SH-SY5Y (cell line): ENCODE results near the gene C2CD4B.

Experiments used
- GATA2 ChIP-seq: IDR thresholded peaks from 2 replicates; pipeline ENCODE4 v1.6.1; 2011; ENCODE audit warnings: mild to moderate bottlenecking, low read depth, low read length
- GATA3 ChIP-seq: IDR thresholded peaks from 2 replicates; pipeline ENCODE4 v1.6.1; 2011; ENCODE audit warnings: low read depth, mild to moderate bottlenecking, low read length, moderate library complexity

DNA sequence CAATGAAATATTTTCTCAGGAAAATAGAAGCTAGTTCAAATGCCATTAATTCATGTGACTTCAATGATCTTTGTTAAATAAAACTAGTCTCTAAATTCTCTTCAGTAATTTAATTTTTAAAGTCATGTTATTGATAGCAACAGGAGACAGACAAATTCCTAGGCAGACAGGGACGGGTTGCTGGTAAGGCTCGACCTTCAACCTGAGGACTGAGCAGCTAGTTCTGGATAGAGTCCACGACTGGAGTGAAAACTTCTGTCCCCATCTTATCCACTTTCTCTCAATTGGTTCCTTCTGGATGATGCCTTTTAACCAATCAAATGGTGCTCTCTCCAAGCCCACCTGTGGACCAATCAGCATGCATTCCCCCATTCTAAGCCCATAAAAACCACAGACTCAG lies 43.8 kb upstream of the C2CD4B start:
- TF ChIP-seq GATA2 (no peak), GATA3 (no peak)
